Thyroid gland (tissue), 4 donors: Measurements from ENCODE around the gene OR10G3. TPM values are rescaled to one million over a fixed set of nuclear protein-coding genes. Genes with fewer than 3 reads are reported as not detected.
A peak's percentile ranks its signal among the peaks of the same experiment; 100 is the strongest.

Experiments used
- DNase-seq, 2 donors: peaks; one replicate each; pipeline ENCODE4 v3.0.0-alpha.2; 2019
- H3K27ac ChIP-seq, 3 donors: fragments of 200-600 bp; sonication (generic); 1 replicate in 2 of 3; 2 replicates in 1 of 3; pipeline ENCODE4 v1.5.1; 2016 to 2019; ENCODE audit warnings: mild to moderate bottlenecking in 1 of 3, moderate library complexity in 1 of 3
- H3K27me3 ChIP-seq: fragments of 200-600 bp; sonication (generic); one replicate; pipeline ENCODE4 v1.5.1; 2019
- H3K36me3 ChIP-seq, 2 donors: fragments of 200-600 bp; sonication (generic); one replicate each; pipeline ENCODE4 v1.5.1; 2016 to 2019
- H3K4me1 ChIP-seq, 2 donors: fragments of 200-600 bp; sonication (generic); one replicate each; pipeline ENCODE4 v1.5.1; 2017 to 2019
- H3K4me3 ChIP-seq, 3 donors: fragments of 200-600 bp; sonication (generic); replicated peaks in 1 of 3; 1 replicate in 2 of 3; 2 replicates in 1 of 3; pipeline ENCODE4 v1.5.1; 2016; ENCODE audit warnings: mild to moderate bottlenecking in 1 of 3
- H3K9me3 ChIP-seq: fragments of 200-600 bp; sonication (generic); one replicate; pipeline ENCODE4 v1.5.1; 2017
- CTCF ChIP-seq, 6 experiments: fragments of 200-600 bp in 3 of 6; fragments of 450-650 bp in 3 of 6; sonication (generic) in 3 of 6; IDR thresholded peaks; one replicate each; pipeline ENCODE4 v1.5.1; 2016 to 2019; ENCODE audit warnings: antibody characterized with exemption in 6 of 6, mild to moderate bottlenecking in 2 of 6, inconsistent platforms in 1 of 6, moderate library complexity in 1 of 6
- POLR2A ChIP-seq, 2 donors: fragments of 450-650 bp; IDR thresholded peaks; one replicate each; pipeline ENCODE4 v1.6.1; 2017; ENCODE audit warnings: antibody characterized with exemption in 2 of 2, mild to moderate bottlenecking in 2 of 2, moderate library complexity in 1 of 2
- WGBS, 2 donors: methylation state at CpG; one replicate each; pipeline ENCODE4 v1.1.5; 2017; 5-methylcytosine and 5-hydroxymethylcytosine counted together
- intact Hi-C: fragments of 100-400 bp; cut with DNase I; formaldehyde crosslinking; loops from one replicate; pipeline ENCODE4 v1.15.1; 2023
- total RNA-seq, 4 donors: library from RNA; depleted of rRNA; stranded (reverse); fragments of >200 nt; gene quantifications; one replicate each; pipeline ENCODE4 v1.2.3, GENCODE V29; 2016

The OR10G3 gene
- total RNA-seq, 4 donors from 2014 or later = not detected

GRCh38 chr14:21535545-21536417, 44.1 kb downstream of the OR10G3 start:
- peaks cover 5 to 9% of the 10 kb centered on the region in 2 donors for H3K4me1 ChIP-seq
- TF ChIP-seq CTCF (IDR thresholded peaks at IDR 0.05) (no peak), POLR2A (IDR thresholded peaks at IDR 0.05) (no peak)
- H3K36me3 ChIP-seq = no peaks in the 10 kb centered on the region
- WGBS, 2 donors = 31 to 37% methylated on average over 6 of the region's 6 CpGs
- no peak for DNase-seq
- H3K9me3 ChIP-seq = no peaks in the 10 kb centered on the region
- no peak overlapping the region for H3K27ac ChIP-seq
- H3K4me3 ChIP-seq = peak overlapping the region in 1 of 3 donors; percentile 41
- H3K27me3 ChIP-seq = no peaks in the 10 kb centered on the region
- intact Hi-C loops = no loop called here

DNA sequence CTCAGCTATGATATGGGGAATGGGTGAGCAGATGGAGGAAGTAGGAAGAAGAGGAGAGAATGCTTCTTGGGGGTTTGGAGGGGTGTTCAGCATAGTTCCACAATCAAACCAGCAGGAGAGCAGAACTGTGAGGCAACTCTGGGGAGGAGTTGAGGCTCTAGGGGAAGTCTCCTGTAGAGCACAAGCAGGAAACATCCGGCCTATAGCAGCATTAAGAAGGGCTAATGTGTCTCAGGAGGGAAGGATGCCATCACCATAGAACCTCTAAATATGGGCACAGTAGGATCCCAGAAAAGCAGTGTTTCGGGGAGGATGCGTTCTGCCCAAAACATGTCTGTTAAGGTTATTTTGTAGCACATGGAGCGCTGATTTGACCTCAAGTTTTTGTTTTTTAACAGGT, 45.3 kb downstream of the OR10G3 start:
- Histone ChIP-seq H3K36me3 (no peaks in the 10 kb centered on the region), H3K4me1 (peaks cover 5 to 9% of the 10 kb centered on the region in 2 donors), H3K9me3 (no peaks in the 10 kb centered on the region), H3K27ac (no peak overlapping the region), H3K4me3 (no peak overlapping the region), H3K27me3 (no peaks in the 10 kb centered on the region)
- WGBS, 2 donors = 76 to 85% methylated on average over 4 of the region's 4 CpGs
- intact Hi-C loops = no loop called here
- TF ChIP-seq CTCF (IDR thresholded peaks at IDR 0.05) = no peak
- no peak for TF ChIP-seq POLR2A (IDR thresholded peaks at IDR 0.05)
- no peak for DNase-seq

GRCh38 chr14:21533294-21533693, 46.6 kb downstream of the OR10G3 start:
- H3K4me1 ChIP-seq = peaks cover 5 to 9% of the 10 kb centered on the region in 2 donors
- no peak for TF ChIP-seq CTCF (IDR thresholded peaks at IDR 0.05)
- no peaks in the 10 kb centered on the region for H3K36me3 ChIP-seq
- H3K4me3 ChIP-seq = no peak overlapping the region
- H3K9me3 ChIP-seq = no peaks in the 10 kb centered on the region
- DNase-seq = no peak
- H3K27me3 ChIP-seq = no peaks in the 10 kb centered on the region
- no peak overlapping the region for H3K27ac ChIP-seq
- intact Hi-C loops = no loop called here

GRCh38 chr14:21529515-21529914, 50.4 kb downstream of the OR10G3 start:
- Histone ChIP-seq H3K36me3 (no peaks in the 10 kb centered on the region), H3K4me1 (peaks cover 11 to 14% of the 10 kb centered on the region in 2 donors), H3K4me3 (no peak overlapping the region), H3K27ac (no peak overlapping the region), H3K27me3 (no peaks in the 10 kb centered on the region), H3K9me3 (no peaks in the 10 kb centered on the region)
- no peak for DNase-seq
- 96 to 100% methylated on average over 1 of the region's 1 CpG for WGBS, 2 donors
- TF ChIP-seq POLR2A (IDR thresholded peaks at IDR 0.05) (no peak), CTCF (IDR thresholded peaks at IDR 0.05) (no peak)
- intact Hi-C loops = no loop called here
